Measurements from ENCODE around the gene RDM1.

The RDM1 gene

DNA sequence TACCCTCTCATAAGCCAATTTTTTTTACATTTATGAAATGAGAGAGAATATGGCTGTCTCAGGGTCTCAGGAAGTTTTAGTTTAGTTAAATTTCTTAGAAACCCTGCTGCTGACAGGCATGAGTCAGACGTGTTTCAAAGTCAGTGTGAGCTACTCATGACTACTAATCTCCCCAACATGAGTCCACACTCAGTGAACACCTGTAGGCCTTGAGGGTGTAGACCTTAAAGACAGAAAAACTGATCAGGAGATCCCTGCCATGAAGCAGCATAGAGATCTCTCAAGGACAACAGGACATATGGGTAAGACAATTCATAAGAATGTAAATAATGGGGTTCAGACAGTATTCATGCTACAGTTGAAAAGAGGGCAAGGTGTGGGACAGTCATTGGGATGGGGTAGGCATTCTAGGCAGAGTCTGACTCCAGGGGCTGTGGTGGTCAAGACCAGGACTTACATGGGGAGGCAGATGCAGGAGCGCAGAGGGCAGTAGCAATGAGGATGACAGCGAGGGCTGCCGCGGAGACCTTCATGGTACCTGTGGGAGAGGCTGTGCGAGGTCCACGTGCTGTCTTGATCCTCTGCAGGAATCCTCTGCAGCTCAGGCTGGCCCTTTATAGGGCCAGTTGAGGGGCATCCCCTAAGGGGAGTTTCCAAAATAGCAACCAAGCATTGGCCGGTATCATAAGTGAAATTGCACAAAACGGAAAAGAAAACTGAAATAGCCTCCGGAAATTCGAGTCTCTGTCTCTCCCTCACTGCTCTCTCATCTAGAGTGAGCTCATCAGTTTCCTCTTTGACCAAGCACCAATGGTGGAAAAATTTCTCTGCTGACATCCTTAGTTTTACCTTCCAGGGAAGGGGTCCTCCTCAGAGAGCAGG lies 50.6 kb downstream of the RDM1 start, which contains the start of gene CCL5:
Gene CCL5 (minus strand): TSS at position 588 of the 882 bp plus-strand sequence.
- DNase-seq (ENCODE audit: low read depth, low spot score): no peak
- H3K4me3 ChIP-seq (ENCODE audit: low read length): no peak within 1 kb of the TSS

DNA sequence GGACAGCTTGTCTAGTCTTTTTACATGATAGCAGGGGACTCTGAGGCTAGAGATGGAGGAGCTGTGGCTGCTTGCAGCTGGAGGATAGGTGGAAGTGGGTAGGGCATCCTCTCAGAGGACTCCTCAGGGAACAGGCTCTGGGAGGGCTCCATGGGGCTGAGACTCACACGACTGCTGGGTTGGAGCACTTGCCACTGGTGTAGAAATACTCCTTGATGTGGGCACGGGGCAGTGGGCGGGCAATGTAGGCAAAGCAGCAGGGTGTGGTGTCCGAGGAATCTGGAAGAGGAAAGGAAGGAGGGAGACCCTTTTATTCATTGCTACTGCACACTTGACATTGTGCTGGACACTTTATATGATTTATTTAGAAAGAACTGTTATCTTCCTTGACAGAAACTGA lies 52.2 kb downstream of the RDM1 start:
- DNase-seq (ENCODE audit: low read depth, low spot score): no peak
- H3K4me3 ChIP-seq (ENCODE audit: low read length): no peak overlapping the region

DNA sequence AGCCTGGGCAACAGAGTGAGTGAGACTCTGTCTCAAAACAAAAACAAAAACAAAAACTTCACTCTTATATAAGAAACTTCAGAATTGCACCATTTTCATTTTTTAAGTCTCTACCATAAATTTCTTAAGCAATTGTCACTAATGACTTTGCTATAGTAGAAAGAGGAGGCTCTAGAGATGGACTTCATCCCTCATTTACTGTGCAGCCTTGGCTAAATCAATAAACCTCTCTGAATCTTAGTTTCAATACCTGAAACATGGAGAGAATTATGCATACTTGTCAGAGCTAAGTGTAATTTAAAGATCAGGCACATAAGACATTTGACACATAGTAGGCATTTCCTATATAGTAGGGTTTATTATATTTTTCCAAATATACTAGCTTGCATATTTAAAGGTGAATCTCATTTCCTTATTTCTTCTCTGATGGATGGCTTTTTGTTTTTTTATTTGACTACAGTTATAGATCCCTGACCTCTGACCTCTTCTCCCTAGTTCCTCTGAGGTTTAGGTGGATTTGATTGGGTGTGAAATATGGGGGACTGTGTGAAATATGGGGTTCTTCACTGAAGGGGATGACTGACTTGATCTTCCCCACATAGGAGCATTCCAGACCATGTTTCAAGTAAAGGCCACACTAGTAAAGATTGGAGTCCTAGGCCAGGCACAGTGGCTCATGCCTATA lies 53.1 kb downstream of the RDM1 start:
- no peak overlapping the region for H3K4me3 ChIP-seq (ENCODE audit: low read length)
- no peak for DNase-seq (ENCODE audit: low read depth, low spot score)

DNA sequence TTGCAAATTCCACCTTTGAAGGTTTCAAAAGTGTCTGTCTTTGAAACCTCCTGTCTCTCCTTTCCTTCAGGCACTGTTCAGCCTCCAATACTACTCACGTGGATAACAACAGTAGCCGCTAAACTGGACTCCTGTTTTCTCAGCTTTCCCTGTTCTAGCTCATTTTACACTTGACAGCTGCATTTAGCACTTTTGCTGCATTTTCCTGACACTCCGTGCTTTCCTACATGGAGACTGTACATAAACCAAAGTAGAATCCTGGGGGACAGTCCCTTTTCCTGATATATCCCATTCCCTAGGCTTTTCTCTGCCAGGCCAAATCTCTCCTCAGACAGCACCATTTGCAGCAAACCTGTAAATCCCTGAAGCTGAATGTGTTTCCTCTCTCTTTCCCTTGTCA lies 54.0 kb downstream of the RDM1 start:
- no peak overlapping the region for H3K4me3 ChIP-seq (ENCODE audit: low read length)
- DNase-seq (ENCODE audit: low read depth, low spot score): no peak

DNA sequence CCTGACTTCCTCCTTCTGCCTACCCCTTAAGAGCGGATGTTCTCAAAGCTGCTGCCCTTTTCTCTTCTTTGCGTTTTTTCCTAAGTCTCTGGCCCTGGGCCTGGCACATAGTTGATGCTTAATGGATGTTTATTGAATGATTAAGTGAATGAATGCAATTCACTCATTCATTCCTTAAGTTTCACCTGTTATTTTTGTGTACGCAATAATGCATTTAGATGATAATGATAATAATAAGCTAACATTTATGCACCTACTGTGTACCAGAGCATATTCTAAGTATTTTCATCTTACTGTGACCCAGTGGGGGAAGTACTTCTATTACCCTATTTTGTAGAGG lies 54.8 kb downstream of the RDM1 start:
- no peak overlapping the region for H3K4me3 ChIP-seq (ENCODE audit: low read length)
- DNase-seq (ENCODE audit: low read depth, low spot score): no peak

DNA sequence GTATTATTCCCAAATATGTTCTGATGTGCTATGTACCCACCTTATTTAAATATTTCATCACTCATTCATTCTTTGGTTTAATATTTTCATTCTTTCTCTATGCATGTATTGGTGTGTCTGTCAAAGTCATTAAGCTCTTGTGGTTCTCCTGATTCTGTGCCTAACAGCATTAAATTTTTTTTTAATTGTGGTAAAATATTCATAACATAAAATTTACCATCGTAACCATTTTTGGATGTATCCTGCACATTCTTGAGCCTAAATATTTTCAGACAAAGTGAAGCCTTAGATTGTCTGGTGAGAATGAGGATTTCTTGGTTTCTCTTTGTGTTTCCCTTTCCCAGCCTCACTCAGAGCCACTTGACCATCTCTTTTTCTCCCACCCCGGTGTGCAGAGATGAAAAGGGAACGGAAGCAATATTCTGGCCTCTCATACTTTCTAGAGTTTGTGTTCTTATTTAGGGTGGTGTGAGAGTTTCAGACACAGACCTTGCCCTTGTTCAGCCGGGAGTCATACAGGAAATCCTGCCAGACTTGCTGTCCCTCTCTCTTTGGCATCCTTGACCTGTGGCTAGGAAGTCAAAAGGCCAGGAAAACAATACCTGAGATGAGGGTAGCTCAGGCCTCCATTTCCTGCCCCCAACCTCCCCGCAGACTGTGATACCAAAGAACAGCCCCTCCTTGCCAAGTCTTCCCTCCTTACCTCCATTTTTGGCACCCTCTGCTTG lies 55.3 kb downstream of the RDM1 start:
- DNase-seq (ENCODE audit: low read depth, low spot score): no peak
- H3K4me3 ChIP-seq (ENCODE audit: low read length): no peak overlapping the region

DNA sequence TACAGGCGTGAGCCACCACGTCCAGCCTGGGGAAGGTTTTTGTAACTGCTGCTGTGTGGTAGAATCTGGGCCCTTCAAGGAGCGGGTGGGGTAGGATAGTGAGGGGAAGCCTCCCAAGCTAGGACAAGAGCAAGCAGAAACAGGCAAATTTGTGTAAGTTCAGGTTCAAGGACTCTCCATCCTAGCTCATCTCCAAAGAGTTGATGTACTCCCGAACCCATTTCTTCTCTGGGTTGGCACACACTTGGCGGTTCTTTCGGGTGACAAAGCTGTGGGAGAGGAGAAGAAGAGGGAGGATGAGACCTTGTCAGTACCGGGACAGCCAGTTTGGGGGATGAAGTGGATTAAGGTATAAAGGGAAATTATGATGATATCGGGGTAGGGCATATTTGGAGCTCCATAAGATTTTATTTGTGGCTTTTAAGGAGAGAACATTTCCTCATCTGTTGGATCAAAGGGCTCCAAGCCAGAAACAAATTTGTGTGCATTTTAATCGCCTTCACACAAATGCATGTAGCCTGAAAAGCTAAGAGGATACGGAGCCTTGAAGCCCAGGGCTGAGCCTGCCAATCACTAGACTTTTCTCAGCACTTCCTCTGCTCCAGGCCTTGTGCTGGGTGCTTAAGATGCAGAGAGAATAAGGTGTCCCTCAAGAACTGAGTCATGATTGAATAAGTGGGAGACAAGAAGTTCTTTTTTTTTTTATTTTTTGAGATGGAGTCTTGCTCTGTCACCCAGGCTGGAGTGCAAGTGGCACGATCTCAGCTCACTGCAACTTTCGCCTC lies 58.2 kb downstream of the RDM1 start:
- no peak overlapping the region for H3K4me3 ChIP-seq (ENCODE audit: low read length)
- DNase-seq (ENCODE audit: low read depth, low spot score): no peak

DNA sequence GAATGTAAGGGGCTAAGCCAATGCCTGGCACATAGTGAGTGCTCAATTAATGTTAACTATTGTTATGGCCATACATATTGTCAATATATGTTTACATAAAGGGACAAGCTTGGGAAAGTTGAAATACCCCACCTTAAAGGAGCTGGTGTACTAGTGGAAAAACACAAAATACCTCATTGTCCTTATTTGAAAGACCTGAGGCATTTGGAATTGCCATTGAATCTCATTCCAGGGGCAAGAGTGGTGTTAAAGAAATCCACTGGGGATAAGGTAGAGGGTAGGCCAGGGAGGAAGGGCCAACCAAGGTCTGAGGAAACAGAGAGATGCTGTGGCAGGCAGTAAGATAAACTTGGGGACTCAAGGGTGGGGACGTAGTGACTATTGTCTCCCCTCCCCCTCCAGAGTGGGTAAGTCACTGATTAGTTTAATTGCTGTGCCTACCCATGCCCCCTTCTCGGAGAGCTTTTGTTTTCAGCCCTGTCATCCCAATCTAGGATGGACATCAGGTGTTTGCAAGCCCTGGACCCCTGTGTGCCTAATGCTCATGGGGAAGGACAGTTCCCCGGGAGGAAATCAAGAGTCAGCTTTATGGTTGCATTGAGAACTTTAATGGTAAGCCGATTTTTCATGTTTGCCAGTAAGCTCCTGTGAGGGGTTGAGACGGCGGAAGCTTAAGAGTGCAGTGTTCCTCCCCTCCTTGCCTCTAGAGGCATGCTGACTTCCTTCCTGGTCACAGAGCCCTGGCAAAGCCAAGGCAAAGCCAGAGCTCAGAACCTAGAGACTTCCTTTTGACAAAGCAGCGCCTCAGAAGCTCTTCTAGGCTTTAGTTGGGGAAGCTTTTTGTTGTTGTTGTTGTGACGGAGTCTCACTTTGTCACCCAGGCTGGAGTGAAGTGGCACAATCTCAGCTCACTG lies 59.4 kb downstream of the RDM1 start:
- DNase-seq (ENCODE audit: low read depth, low spot score): peak; percentile 75
- no peak overlapping the region for H3K4me3 ChIP-seq (ENCODE audit: low read length)

DNA sequence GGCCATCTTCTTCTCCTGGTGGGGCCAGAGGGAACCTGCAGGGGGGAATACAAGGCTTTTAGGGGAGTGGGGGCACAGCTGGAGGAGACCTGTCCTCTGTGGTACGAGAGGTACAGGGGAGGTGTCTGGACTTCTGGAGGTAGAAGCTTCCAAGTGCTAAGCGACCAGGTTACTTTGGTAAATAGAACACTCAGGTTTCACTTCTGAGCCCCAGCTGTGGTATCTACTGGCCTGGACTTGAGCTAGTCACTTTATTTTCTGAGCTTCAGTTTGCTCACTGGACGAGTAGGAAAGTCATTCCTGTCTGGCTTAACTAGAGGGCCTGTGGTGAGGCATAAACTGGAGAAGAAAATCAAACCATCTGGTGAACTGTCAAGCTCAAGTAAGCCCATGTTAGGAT lies 61.8 kb downstream of the RDM1 start, which contains the start of gene HEATR9:
Gene HEATR9 (minus strand): TSS at position 155 of the 400 bp plus-strand sequence. CDS start 149 bp downstream, at position 6.
- no peak within 1 kb of the TSS for H3K4me3 ChIP-seq (ENCODE audit: low read length)
- DNase-seq (ENCODE audit: low read depth, low spot score): no peak
